ENCODE data around the gene IGF2.

The IGF2 gene

DNA sequence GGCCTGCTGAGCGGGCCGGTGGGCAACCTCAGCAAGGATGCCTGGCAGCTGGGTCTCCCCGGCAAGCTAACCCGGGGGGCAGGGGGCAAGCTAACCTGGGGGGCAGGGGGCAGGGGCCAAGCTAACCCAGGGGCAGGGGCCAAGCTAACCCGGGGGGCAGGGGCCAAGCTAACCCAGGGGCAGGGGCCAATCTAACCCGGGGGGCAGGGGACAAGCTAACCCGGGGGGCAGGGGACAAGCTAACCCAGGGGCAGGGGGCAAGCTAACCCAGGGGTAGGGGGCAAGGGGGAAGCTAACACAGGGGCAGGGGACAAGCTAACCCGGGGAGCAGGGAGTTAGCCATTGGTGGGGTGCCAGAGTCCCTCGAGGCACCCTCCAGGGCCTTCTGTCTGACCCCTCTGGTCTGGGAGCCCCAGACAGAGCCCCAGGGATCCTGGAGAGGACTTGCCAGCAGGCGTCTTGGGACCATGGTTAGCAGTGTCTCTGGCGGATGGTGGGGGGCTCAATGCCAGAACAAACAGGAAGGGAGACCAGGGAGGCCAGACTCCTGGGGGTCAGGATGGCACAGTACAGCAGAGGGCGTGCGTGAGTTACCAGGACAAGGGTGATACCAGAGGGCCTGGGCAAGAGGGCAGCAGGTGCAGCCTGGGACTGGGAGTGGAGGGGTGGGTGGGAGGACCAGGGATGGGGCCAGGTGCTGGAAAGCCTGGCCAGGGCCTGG lies 16.1 kb downstream of the IGF2 start:
- DNase-seq (ENCODE audit: low read depth), result no peak

DNA sequence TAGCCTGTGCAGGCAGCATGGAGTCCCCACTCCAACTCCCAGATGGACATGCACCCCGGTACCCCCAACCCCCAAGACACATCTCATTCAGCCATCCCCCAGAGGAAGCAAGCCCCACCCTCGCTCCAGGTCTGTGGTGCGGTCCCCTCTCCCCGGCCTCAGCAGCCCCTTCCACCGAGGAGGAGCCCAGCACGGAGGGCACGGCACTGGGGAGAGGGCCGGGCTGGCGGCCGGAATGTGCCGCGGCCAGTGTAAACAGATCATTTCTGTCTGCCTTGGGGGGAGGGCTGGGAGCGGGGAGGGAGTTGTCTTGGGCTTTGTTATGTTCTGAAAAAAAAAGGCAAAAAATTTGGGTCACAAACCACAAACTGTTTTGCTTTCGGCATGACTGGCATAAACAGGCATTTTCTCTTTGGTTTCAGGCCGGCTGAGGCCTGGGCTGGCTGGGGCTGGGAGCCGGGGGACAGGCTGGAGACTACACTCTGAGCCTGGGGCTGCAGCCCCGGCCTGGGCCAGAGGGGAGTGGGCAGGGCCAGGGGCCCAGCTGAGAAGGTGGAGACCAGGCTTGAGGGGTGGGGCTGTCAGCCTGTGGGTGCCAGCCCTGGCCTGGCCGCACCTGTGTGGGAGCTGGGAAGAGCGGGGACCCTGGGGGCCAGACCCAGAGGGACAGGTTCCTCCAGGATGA lies 16.8 kb downstream of the IGF2 start:
- peak; percentile 45 for DNase-seq (ENCODE audit: low read depth)

DNA sequence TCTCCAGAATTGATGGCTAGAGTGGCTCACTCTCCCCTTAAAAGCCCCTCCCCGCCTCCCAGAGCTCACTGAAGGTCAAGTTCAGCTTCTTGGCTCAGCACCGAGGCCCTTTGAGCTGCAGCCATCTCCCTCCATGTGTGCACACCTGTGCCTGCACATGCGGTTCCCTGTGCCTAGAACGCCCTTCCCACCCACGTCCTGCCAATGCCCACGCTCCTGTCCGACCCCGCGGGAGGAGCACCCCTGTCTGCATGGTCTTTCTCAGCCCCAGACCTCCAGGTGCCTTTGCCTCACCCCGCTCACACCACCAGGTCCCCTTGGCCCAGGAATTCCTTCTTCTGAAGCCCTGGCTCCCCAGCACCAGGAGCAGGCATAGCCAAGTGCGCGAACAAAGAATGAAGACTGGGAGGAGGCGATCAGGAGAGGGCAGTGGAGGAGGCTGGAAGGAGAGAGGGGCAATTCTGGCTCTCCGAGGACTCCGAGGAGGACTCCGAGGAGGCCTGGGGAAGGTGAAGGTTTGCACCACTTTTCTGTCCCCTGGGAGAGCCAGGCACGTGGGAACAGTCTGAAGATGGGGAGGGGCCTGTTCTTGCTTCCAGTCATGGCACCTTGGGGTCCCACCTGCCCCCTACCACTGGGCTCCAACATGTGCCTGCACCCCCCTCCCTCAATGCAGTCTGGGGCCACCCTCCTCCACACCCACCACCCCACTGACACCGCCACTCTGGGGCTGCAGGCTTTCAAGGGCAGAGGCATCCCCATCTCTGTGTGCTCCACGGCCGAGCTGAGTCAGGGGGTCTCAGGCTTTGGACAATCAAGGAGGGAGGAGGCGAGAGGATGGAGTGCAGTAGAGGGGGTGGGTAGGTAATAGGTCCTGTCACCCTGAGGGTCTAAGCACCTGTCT lies 17.7 kb downstream of the IGF2 start:
- no peak for DNase-seq (ENCODE audit: low read depth)

DNA sequence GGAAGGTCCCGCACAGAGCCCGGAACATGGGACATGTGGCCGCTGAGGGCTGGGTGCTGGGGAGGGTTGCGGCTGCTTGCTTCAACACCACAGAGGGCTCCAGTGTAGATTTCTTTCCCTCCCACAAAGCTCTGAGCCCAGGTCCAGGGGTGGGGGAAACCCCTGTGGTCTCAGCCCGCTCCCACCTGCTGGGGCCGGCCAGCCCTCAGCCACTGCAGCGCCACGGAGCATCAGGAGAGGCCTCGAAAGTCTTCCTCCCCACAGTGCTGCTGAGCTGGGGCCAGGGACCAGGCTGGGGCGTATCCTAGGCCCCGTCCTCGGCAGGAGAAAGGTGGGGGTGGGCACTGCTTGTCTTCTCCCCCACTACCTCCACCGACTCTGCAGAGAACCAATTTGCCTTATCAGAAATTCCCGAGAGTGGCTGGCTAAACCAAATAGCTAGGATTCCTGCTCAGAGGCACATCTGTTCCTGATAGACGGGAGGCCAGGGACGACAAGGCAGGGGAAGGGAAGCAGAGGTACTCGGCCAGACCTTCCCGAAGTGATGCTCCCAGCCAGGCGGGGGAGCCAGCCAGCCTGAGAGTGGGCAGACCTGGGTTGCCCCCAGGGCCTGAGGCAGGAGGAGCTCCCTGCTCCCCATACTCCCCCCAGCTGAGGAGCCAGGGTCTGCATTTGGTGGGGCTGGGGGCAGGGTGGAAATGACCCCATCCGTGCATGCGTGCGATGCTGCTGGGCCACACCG lies 18.7 kb downstream of the IGF2 start:
- no peak for DNase-seq (ENCODE audit: low read depth)

DNA sequence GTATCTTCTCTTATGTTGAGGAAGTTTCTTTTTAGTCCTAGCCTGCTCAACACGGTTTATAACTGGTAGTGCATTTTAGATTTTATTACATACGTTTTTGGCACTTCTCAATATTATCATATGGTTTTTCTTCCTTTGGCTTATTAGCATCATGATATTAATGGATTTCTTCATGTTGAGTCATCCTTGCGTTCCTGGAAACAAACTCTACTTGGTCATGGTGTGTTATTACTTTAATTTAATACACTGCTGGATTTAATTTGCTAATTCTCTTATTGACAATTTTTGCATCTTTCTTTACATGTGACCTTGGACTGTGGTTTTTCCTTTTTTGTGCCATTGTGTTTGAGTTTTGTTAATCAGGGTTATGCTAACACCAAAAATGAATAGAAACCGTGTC lies 20.5 kb downstream of the IGF2 start:
- no peak for DNase-seq (ENCODE audit: low read depth)

DNA sequence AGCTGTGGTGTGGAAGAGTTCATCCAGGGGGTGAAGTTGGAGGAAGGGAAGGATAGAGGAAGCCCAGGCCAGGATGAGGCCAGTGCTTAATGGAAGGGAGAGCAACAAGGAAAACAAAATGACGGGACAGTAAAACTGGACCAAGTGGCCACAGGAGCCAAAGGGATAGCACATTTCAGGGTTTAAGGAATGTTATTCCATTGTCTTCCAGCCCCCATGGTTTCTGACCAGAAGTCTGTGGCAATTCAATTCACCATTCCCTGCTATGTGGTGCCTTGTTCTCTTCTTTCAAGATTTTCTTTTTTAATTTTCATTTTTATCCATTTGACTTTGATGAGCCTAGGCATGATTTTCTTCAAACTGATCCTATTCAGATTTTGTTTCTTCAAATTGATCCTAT lies 22.5 kb downstream of the IGF2 start:
- DNase-seq (ENCODE audit: low read depth), result no peak

DNA sequence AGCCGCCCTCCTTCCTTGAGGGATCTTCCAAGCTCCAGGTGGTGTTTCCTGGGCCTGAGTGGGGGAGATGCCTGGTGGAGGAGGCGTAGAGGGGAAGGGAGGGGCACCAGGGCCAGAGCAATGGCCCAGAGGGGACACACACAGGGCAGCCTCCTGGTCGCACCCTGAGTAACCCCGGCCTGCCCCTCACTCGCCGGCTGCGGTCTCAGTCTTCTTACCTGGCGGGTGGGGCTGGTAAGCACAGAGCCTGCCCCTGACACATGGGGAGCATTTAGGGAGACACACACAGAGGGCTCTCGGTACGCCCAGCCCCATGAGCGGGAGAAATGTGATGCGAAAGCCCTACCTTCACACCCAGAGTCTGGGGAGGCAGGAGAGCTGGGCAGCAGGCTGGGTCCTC lies 23.9 kb downstream of the IGF2 start:
- no peak for DNase-seq (ENCODE audit: low read depth)

DNA sequence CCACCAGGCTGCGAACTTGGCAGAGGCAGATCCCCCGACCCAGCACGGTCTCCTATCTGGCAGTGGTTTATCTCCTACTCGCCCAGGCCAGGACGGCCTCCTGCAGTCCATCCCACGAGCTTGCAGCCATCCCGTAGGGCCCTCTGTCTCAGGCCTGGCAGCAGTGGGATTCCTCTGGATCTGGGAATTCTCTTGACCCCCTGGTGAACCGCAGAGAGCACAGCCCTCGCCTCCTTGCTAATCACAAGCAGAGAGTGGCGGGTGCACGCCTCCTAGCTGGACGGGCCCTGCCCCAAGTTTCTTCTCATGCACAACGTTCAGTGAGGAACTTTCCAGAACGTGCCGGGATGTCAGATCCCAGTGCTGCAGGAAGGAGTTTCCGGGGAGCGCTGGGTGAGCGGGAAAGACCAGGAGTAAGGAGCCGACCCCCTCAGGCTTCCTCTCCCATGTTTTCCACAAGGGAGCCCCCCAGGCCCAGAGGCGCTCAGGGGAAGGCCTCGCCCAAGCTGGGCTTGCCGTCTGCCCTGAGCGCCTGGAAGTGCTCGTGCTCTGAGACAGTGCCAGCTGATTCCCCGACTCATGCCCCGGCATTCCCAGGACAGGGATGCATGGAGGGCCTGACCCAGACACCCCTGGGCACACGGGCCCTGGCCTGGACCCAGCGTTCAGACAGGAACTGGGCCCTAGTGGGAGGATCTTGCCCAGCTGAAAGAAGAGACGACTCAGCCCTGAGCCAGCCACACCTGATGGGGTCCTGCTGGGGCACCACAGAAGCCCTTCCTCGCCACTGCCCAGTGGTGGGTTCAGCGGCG lies 24.6 kb downstream of the IGF2 start:
- no peak for DNase-seq (ENCODE audit: low read depth)

DNA sequence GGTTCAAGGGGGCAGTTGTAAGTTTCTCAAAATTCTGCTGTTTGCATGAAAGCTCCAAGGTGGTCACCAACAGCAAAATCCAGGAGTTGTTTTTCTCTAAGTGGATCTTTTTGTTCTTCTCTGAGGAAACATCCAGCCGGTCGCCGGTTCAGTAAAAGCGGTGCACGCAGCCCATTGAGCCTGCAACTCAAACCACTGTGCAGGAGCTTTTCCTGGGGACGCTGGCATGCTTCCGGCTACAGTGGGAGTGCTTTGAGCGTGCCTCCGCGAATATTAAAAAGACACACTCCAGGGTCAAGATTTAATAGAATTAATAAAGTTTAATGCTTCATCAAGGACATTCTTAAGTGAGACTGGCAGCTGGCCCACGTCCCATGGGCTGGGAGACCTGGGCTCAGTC lies 25.4 kb downstream of the IGF2 start:
- DNase-seq (ENCODE audit: low read depth), result no peak

DNA sequence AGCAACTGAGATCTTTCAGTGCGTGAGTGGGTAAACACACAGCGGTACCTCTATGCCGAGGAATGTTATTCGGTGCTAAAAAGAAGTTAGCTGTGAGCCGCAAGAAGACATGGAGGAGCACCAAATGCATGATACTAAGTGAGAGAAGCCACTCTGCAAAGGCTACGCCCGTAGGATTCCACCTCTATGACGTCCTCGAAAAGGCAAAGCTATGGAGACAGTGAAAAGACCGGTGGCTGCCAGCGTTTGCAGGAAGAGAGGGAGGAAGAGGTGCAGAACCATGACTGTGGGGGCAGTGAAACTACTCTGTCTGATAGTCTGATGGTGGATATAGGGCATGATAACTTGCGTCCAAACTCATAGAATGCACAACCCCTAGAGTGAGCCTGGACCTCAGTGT lies 28.7 kb downstream of the IGF2 start:
- no peak for DNase-seq (ENCODE audit: low read depth)

DNA sequence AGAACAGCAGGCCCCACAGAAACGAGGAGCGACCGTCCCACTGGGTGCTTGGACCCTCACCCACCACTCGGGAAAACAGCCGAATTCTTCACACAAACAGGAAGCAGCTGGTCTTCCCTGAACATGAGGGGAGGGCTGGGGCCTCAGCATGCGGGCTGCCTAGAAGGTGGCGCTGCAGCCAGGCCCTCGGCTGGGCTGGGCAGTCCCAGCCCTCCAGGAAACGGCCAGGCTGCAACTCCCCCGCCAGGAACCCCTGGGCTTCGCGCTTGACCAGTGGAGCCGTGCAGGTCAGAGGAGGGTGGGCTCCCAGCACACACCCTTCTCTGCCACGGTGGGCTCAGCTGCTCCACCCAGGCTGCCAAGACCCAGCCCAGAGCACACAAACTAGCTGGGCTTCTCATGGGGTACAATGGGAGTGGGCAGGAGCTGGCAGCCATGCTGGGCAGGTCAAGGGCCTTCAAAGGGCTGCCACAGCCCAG lies 29.6 kb downstream of the IGF2 start:
- DNase-seq (ENCODE audit: low read depth), result no peak

DNA sequence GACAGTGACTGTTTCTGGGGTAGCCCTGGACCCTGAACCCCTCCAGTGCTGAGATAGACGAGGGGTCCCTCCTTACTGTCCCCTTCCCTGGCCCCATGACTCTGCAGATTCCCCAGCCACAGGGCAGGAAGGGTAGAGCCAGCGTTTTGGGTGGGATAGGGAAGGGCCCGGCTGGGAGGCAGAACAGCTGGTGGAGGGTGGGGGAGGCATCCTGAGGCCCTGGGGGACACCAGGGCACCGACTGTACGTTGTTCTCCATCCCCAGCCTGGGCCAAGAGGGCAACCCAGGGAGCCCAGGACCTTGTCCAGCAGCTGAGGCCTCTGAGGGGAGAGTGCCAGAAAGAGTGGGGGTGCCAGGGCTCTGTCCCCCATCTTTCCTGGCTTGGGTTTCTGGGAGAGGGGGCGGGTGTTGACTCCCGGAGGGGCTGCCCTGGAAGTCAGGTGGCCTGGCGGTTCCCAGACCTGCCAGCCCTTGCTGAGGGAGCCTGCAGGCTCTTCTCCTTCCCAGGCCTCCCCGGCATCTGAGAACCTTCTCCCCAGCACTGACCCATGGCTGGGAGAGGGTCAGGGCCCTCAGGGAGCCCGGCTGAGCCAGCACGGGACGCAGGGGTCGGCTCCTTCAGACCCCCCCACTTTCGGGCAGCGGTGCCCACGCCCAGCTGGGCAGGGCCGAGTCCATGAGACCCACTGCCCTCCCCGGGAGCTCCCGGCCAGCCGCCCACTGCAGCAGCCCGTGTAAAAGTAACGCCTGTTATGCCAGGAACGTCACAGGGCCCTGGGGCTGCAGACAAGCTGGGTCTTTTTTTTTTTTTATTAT lies 30.3 kb downstream of the IGF2 start:
- DNase-seq (ENCODE audit: low read depth), result no peak

DNA sequence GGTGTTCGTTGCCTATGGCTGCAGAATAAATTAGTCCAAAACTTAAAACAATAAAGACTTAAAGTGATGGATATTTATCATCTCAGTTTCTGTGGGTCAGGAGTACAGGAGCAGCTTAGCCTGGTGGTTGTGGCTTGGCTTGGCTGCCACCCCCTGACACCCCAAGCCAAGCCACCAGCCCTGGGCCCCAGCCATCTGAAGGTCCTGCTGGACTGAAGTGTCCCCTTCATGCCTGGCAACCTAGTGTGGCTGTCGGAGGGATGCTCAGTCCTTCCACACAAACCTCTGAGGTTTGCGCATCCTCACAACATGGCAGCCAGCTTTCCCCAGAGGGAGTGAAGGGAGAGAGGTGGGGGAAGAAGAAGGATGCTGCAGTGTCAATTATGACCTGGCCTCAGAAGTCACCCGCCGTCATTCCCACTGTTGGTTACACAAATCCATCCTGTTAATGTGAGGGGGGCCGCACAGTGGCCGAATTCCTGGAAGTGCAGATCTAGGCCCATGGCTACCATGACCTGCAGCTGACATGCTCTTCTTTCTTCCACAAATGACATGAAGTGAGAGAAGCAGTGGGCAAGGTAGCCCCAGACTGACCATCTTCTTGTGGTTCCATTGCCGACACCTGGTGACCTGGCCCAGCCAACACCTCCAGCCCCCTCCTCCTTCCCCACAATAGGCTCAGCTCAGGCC lies 31.1 kb downstream of the IGF2 start:
- DNase-seq (ENCODE audit: low read depth), result no peak

DNA sequence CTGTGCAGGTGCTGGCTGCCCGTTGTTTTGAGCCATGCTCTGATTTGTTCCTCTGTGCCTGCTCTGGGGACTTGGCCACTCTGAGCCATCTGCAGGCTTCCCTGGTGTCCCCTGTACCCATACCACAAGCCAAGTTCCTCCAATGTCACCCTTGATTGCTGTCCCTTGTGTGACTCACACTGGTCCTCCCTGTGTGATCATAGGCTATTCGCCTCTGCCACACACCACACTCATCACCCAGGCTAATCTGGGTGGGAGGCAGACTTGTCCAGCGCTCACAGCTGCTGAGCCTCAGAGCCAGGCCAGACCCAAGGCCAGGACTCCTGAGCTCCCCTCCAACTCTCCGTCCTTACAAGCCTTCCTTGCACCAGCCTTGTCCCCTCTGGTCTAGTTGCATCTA lies 31.7 kb downstream of the IGF2 start:
- no peak for DNase-seq (ENCODE audit: low read depth)

DNA sequence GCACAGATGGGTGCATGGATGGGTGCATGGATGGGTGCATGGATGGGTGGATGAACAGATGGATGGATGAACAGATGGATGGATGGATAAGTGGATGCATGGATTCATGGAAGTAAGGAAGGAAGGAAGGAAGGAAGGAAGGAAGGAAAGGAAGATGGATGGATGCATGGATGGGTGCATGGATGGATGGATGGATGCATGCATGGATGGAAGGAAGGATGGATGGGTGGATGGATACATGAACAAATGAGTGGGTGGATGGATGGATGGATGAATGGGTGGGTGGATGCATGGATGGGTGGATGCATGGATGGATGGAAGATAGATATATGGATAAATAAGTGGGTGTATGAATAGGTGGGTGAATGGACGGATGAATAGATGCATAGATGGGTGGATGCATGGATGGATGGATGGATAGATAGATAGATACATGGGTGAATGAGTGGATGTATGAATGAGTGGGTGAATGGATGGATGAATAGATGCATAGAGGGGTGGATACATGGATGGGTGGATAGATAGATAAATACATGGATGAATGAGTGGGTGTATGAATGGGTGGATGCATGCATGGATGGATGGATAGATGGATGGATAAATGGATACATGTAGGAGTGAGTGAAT lies 32.5 kb downstream of the IGF2 start:
- no peak for DNase-seq (ENCODE audit: low read depth)

DNA sequence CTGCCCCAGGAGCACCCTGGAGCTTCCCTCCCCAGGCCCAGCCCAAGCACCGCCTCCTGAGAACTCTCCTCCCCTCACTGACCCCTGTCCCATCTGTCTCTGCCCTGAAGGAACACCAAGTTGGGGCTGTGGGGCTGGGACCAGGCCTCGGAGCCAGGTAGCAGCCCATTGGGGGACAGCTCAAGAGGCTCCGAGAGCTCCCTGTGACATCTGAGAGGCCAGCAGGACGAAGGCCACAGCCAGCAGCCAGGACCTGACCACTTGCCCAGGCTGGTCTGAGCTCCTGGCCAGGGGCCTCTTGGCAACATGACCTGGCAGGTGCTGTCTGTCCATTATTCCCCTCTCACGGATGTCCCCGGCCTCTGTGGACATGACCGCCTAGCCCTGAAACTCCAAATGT lies 33.7 kb downstream of the IGF2 start:
- DNase-seq (ENCODE audit: low read depth), result no peak

DNA sequence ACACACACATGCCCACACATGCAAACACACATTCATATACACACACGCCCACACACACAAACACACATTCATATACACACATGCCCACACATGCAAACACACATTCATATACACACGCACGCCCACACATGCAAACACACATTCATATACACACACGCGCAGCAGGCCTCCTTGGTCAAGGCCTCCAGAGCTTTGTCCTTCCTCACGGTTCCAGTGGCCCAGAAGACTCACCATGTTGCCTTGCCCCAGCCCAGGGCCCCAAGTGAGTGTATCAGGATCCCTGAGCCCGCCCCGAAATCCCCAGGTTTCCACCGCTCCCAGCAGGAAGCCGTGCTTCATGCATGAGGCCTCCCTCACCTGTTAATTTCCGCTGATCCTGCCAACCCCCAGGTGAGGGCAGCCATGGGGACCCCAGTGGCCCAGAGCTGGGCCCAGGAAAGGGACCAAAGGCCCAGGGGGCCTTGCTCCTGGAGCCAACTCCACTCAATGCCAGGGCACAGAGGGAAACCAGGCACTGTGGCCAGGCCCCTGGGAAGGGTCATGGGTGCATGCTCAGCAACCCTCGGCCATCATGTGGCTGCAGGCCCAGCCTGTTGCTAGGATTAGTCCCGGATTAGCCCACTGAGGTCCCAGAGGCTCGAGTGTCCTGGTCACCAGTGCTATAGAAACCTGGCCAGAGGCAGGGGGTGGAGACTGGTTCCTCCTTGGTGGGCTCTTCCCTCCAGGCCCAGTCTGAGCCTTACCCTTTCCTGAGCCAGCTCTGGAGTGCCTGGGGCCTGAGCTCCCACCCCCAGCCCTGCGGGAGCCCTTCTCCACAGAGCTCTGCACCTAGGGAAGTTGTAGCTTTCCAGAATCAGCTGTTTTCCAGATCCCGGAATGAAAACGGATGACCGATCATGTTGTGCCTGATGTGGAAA lies 34.4 kb downstream of the IGF2 start:
- no peak for DNase-seq (ENCODE audit: low read depth)
